B cell (primary cell): ENCODE measurements around the gene PPP6R2. TPM values are rescaled to one million over a fixed set of nuclear protein-coding genes. Genes with fewer than 3 reads are reported as not detected.
"Not testable (repeated sequence)": the region's sequence is repeated elsewhere in the genome, so short reads cannot be mapped to it uniquely, and the experiment has no call there.

ENCODE experiments used
- ATAC-seq: fragments of 200-7000 bp; cut with Tn5 transposase; one replicate; pipeline ENCODE4 v1.10.0; 2021; ENCODE audit warnings: low read depth, mild to moderate bottlenecking, moderate number of reproducible peaks, moderate library complexity
- CTCF ChIA-PET: fragments of 350-600 bp; sonication (Branson Sonifier 250); formaldehyde crosslinking; loops from one replicate; lab custom pipeline; 2021; ENCODE audit warnings: antibody characterized with exemption, inconsistent platforms; lab: Charles Lee
- POLR2A ChIA-PET: fragments of 350-600 bp; sonication (Branson Sonifier 250); formaldehyde crosslinking; loops from one replicate; lab custom pipeline; 2021; ENCODE audit warnings: antibody characterized with exemption; lab: Charles Lee
- DNase-seq: peaks from one replicate; pipeline ENCODE4 v3.0.0; 2013
- H2AFZ ChIP-seq: 2 replicates; pipeline ENCODE4 v1.6.1; 2012; ENCODE audit warnings: mild to moderate bottlenecking, low read depth, low read length; ENCODE audit not compliant: insufficient read depth, poor library complexity, severe bottlenecking
- H3K27ac ChIP-seq, 2 donors: 1 replicate in 1 of 2; 2 replicates in 1 of 2; pipeline ENCODE4 v1.5.1; 2012 to 2013; ENCODE audit warnings: low read length in 2 of 2, mild to moderate bottlenecking in 2 of 2, moderate library complexity in 1 of 2
- H3K27me3 ChIP-seq, 4 experiments: fragments of 200-600 bp in 1 of 4; sonication (generic) in 1 of 4; replicated peaks in 1 of 4; 1 replicate in 2 of 4; 2 replicates in 2 of 4; pipeline versions ENCODE4 v1.6.1 to v1.7.0; 2013 to 2016; ENCODE audit warnings: low read length in 3 of 4, mild to moderate bottlenecking in 2 of 4, mixed read lengths in 1 of 4, moderate library complexity in 1 of 4; ENCODE audit not compliant: insufficient read depth in 4 of 4, control insufficient read depth in 3 of 4; ENCODE audit errors: control extremely low read depth in 1 of 4
- H3K36me3 ChIP-seq, 2 experiments: replicated peaks in 1 of 2; 1 replicate in 1 of 2; 2 replicates in 1 of 2; pipeline versions ENCODE4 v1.6.1 to v1.7.1; 2013; ENCODE audit warnings: low read length in 1 of 2; ENCODE audit not compliant: insufficient read depth in 2 of 2, control insufficient read depth in 1 of 2; ENCODE audit errors: control extremely low read depth in 1 of 2, extremely low read depth in 1 of 2
- H3K4me1 ChIP-seq, 2 donors: fragments of 200-600 bp in 1 of 2; sonication (generic) in 1 of 2; 1 replicate in 1 of 2; 2 replicates in 1 of 2; pipeline versions ENCODE4 v1.5.1 to v1.6.1; 2013 to 2017; ENCODE audit warnings: low read length in 2 of 2; ENCODE audit not compliant: control insufficient read depth in 2 of 2, insufficient read depth in 2 of 2
- H3K4me2 ChIP-seq: replicated peaks from 2 replicates; pipeline ENCODE3; 2012; ENCODE audit warnings: mild to moderate bottlenecking, low read depth, low read length; ENCODE audit not compliant: poor library complexity, severe bottlenecking
- H3K4me3 ChIP-seq, 5 experiments: fragments of 200-600 bp in 1 of 5; sonication (generic) in 1 of 5; 1 replicate in 3 of 5; 2 replicates in 2 of 5; pipeline versions ENCODE4 v1.5.1 to v1.7.0; 2011 to 2016; ENCODE audit warnings: low read length in 4 of 5, mild to moderate bottlenecking in 4 of 5, low read depth in 2 of 5, control low read depth in 1 of 5, moderate library complexity in 1 of 5; ENCODE audit not compliant: insufficient read depth in 1 of 5; ENCODE audit errors: control extremely low read depth in 1 of 5, extremely low read depth in 1 of 5
- H3K79me2 ChIP-seq: fragments of 200-600 bp; sonication (generic); one replicate; pipeline ENCODE4 v1.6.0; 2016; ENCODE audit warnings: low read length; ENCODE audit not compliant: control insufficient read depth, insufficient read depth
- H3K9ac ChIP-seq: fragments of 200-600 bp; sonication (generic); 2 replicates; pipeline ENCODE4 v1.6.1; 2017; ENCODE audit warnings: mild to moderate bottlenecking, low read length, moderate library complexity
- H3K9me3 ChIP-seq, 3 donors: one replicate each; pipeline versions ENCODE4 v1.6.1 to v1.7.1; 2013; ENCODE audit warnings: low read length in 2 of 3; ENCODE audit not compliant: control insufficient read depth in 2 of 3, insufficient read depth in 1 of 3; ENCODE audit errors: control extremely low read depth in 1 of 3
- H4K20me1 ChIP-seq: 2 replicates; pipeline ENCODE4 v1.6.0; 2012; ENCODE audit warnings: mild to moderate bottlenecking, low read length; ENCODE audit not compliant: insufficient read depth, control insufficient read depth, poor library complexity, severe bottlenecking
- H3K27ac Mint-ChIP-seq: one replicate; pipeline ENCODE4 v1.8.0; 2021; ENCODE audit warnings: mixed read lengths
- H3K27me3 Mint-ChIP-seq: one replicate; pipeline ENCODE4 v1.8.0; 2021; ENCODE audit warnings: mixed read lengths
- H3K4me1 Mint-ChIP-seq: one replicate; pipeline ENCODE4 v1.8.0; 2021; ENCODE audit warnings: mixed read lengths
- H3K4me3 Mint-ChIP-seq: one replicate; pipeline ENCODE4 v1.8.0; 2021; ENCODE audit warnings: mixed read lengths
- H3K9me3 Mint-ChIP-seq: one replicate; pipeline ENCODE4 v1.8.0; 2022; ENCODE audit warnings: mixed read lengths; ENCODE audit not compliant: insufficient read depth
- EZH2 ChIP-seq: IDR thresholded peaks from 2 replicates; pipeline ENCODE4 v1.6.1; 2012; ENCODE audit warnings: borderline replicate concordance, low read depth, mild to moderate bottlenecking, moderate library complexity, low read length; ENCODE audit not compliant: insufficient read depth, poor library complexity, severe bottlenecking
- WGBS: methylation state at CpG from one replicate; pipeline ENCODE4 v1.1.5; 2013; ENCODE audit warnings: missing lambda C conversion rate; ENCODE audit not compliant: insufficient coverage; 5-methylcytosine and 5-hydroxymethylcytosine counted together
- intact Hi-C: fragments of 100-400 bp; cut with micrococcal nuclease; formaldehyde crosslinking; loops from one replicate; pipeline ENCODE4 v1.10.0; 2022
- polyA plus RNA-seq: library from polyadenylated mRNA; depleted of rRNA; stranded (reverse); fragments of >200 nt; gene quantifications from 2 replicates; pipeline ENCODE4 v1.2.3, GENCODE V29; 2012
- total RNA-seq, 2 donors: library from RNA; stranded (reverse); fragments of 120-200 nt in 1 of 2; gene quantifications; 1 replicate in 1 of 2; 2 replicates in 1 of 2; pipeline versions ENCODE4 v1.2.3 to v1.2.4, GENCODE V29; 2013 to 2022
- TF ChIP-seq, protein P1 (sequence below): fragments of 200-600 bp; IDR thresholded peaks from one replicate; pipeline ENCODE4 v1.8.0; 2022; ENCODE audit warnings: antibody characterized with exemption, mild to moderate bottlenecking

The PPP6R2 gene
- total and polyA plus RNA-seq, 2 donors (not counting 1 experiment from before 2014, with no cell fraction given): 91.4 to 98.7 TPM

DNA sequence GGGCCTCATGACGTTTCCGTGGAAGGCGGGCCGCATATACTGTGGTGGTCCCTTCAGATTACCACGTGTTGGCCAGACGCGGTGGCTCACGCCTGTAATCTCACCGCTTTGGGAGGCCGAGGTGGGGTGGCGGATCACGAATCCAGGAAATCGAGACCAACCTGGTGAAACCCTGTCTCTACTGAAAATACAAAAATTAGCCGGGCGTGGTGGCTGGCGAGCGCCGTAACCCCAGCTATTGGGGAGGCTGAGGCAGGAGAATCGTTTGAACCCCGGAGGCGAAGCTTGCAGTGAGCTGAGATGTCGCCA is 15.5 kb upstream of the PPP6R2 start:
- Mint-ChIP-seq H3K4me3 (peak overlapping the region; percentile 90), H3K9me3 (no peaks in the 10 kb centered on the region), H3K27me3 (no peaks in the 10 kb centered on the region), H3K4me1 (peaks cover 21% of the 10 kb centered on the region), H3K27ac (peak overlapping the region; percentile 90)
- WGBS: 61% methylated on average over 18 of the region's 22 CpGs
- ATAC-seq (no peak), DNase-seq (no peak)
- CTCF ChIA-PET: interaction anchor here (0.6 to 8.1 kb wide), 19 partner anchors 11 to 198 kb away, joined by 3 to 73 read pairs (median 4); partner anchors contain the start of genes HDAC10, MAPK11, MIOX and SCO2
- peaks cover 0 to 6% (median 0%) of the 10 kb centered on the region in 4 experiments for H3K27me3 ChIP-seq
- H3K9me3 ChIP-seq: no peaks in the 10 kb centered on the region
- H4K20me1 ChIP-seq: no peaks in the 10 kb centered on the region
- POLR2A ChIA-PET: interaction anchor here (1.0 to 2.1 kb wide), 7 partner anchors 8 to 198 kb away, joined by 3 to 12 read pairs (median 4); partner anchors contain the start of genes HDAC10 and SCO2
- peaks cover 8 to 13% of the 10 kb centered on the region in 2 donors for H3K4me1 ChIP-seq
- intact Hi-C loops: loop anchor here (1.0 kb wide), 6 partner anchors 13 to 86 kb away; no protein-coding TSS in a partner anchor
- H3K79me2 ChIP-seq: no peaks in the 10 kb centered on the region
- peak overlapping the region; percentile 98 for H3K4me2 ChIP-seq
- peak overlapping the region; percentile 83 for H3K9ac ChIP-seq
- peak overlapping the region in 4 of 5 experiments; percentile 51 to 81 (median 72) for H3K4me3 ChIP-seq
- peak overlapping the region; percentile 95 for H2AFZ ChIP-seq
- no peaks in the 10 kb centered on the region for H3K36me3 ChIP-seq
- peak overlapping the region in 1 of 2 donors; percentile 24 for H3K27ac ChIP-seq
- no peak for TF ChIP-seq EZH2
- TF ChIP-seq, protein P1, sequence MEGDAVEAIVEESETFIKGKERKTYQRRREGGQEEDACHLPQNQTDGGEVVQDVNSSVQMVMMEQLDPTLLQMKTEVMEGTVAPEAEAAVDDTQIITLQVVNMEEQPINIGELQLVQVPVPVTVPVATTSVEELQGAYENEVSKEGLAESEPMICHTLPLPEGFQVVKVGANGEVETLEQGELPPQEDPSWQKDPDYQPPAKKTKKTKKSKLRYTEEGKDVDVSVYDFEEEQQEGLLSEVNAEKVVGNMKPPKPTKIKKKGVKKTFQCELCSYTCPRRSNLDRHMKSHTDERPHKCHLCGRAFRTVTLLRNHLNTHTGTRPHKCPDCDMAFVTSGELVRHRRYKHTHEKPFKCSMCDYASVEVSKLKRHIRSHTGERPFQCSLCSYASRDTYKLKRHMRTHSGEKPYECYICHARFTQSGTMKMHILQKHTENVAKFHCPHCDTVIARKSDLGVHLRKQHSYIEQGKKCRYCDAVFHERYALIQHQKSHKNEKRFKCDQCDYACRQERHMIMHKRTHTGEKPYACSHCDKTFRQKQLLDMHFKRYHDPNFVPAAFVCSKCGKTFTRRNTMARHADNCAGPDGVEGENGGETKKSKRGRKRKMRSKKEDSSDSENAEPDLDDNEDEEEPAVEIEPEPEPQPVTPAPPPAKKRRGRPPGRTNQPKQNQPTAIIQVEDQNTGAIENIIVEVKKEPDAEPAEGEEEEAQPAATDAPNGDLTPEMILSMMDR: no peak

DNA sequence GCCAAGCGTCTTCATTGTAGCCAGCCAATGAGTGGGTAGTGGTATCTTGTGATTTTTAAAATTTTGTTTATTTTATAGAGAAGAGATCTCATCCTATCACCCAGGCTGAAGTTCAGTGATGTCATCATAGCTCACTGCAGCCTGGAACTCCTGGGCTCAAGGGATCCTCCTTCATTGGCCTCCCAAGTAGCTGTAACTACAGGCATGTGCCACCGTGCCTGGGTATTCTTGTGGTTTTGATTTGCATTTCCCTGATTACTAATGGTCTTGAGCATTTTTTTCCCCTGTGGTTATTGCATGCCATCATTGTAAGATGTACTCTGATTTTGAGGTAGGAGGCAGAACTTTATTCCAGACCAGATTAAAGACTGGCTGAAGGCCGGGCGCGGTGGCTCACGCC is 13.9 kb upstream of the PPP6R2 start:
- Mint-ChIP-seq H3K4me3 (peak overlapping the region; percentile 2), H3K4me1 (peaks cover 30% of the 10 kb centered on the region), H3K9me3 (no peaks in the 10 kb centered on the region), H3K27ac (no peak overlapping the region), H3K27me3 (no peaks in the 10 kb centered on the region)
- TF ChIP-seq EZH2: no peak
- TF ChIP-seq, protein P1: no peak
- DNase-seq (no peak), ATAC-seq (no peak)
- Histone ChIP-seq H3K9ac (no peak overlapping the region), H3K27me3 (peaks cover 0 to 6% (median 0%) of the 10 kb centered on the region in 4 experiments), H3K4me1 (peaks cover 8 to 21% of the 10 kb centered on the region in 2 donors), H3K36me3 (no peaks in the 10 kb centered on the region), H3K79me2 (no peaks in the 10 kb centered on the region), H3K4me2 (no peak overlapping the region), H2AFZ (no peak overlapping the region), H4K20me1 (no peaks in the 10 kb centered on the region), H3K4me3 (no peak overlapping the region), H3K9me3 (no peaks in the 10 kb centered on the region), H3K27ac (no peak overlapping the region)
- ChIA-PET CTCF (interaction anchor here (1.9 to 8.1 kb wide), 5 partner anchors 12 to 157 kb away, joined by 4 to 73 read pairs (median 52); partner anchors contain the start of genes HDAC10 and MIOX), POLR2A (interaction anchor here (0.7 kb wide), 1 partner anchor 140 kb away, joined by 8 read pairs; no protein-coding TSS in a partner anchor)
- intact Hi-C loops: no loop called here
- WGBS: 97% methylated on average over 4 of the region's 6 CpGs

DNA sequence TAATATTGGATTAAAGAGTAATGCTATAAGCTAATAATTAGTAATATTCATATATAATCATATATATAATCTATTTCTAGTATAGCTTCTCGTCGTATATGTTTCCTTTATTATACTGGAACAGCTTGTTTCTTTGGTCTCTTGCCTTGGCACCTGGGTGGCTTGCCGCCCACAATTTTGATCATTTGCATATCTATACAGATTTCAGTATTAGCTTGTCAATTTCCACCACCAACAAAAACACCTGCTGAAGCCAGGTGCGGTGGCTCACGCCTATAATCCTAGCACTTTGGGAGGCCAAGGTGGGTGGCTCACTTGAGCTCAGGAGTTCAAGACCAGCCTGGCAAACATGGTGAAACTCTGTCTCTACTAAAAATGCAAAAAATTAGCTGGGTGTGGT is 8.7 kb upstream of the PPP6R2 start:
- peaks cover 0 to 19% of the 10 kb centered on the region in 2 donors for H3K4me1 ChIP-seq
- H4K20me1 ChIP-seq, H3K9me3 ChIP-seq, intact Hi-C loops, H3K27ac Mint-ChIP-seq, H3K4me3 ChIP-seq, H3K27me3 Mint-ChIP-seq, H3K4me3 Mint-ChIP-seq, H3K9ac ChIP-seq, H3K36me3 ChIP-seq, H2AFZ ChIP-seq, H3K27ac ChIP-seq, H3K4me2 ChIP-seq, H3K9me3 Mint-ChIP-seq, H3K27me3 ChIP-seq: not testable (repeated sequence)
- peak; percentile 65 for ATAC-seq
- H3K79me2 ChIP-seq: peaks cover 12% of the 10 kb centered on the region
- 79% methylated on average over 2 of the region's 5 CpGs for WGBS
- ChIA-PET CTCF (interaction anchor here (0.6 to 3.0 kb wide), 5 partner anchors 28 to 93 kb away, joined by 4 to 14 read pairs (median 8); partner anchors contain the start of genes HDAC10 and PLXNB2), POLR2A (interaction anchor here (0.7 to 1.2 kb wide), 2 partner anchors 20 to 38 kb away, joined by 5 to 6 read pairs; no protein-coding TSS in a partner anchor)
- peaks cover 19% of the 10 kb centered on the region for H3K4me1 Mint-ChIP-seq
- DNase-seq: peak; percentile 52
